Parathyroid adenoma (tissue), 2 donors: ENCODE measurements around the gene SMARCD2.

ENCODE experiments used
- H2AFZ ChIP-seq: fragments of 300-600 bp; sonication (generic); one replicate; pipeline ENCODE4 v1.7.0; 2017; ENCODE audit warnings: antibody characterized with exemption, mild to moderate bottlenecking
- H3K27ac ChIP-seq: fragments of 300-600 bp; sonication (generic); one replicate; pipeline ENCODE4 v1.7.0; 2017
- H3K27me3 ChIP-seq: fragments of 300-600 bp; sonication (generic); one replicate; pipeline ENCODE4 v1.7.0; 2017; ENCODE audit warnings: low read length; ENCODE audit not compliant: control insufficient read depth, insufficient read depth
- H3K36me3 ChIP-seq: fragments of 300-600 bp; sonication (generic); one replicate; pipeline ENCODE4 v1.7.0; 2017; ENCODE audit warnings: low read length; ENCODE audit not compliant: control insufficient read depth, insufficient read depth
- H3K4me1 ChIP-seq: fragments of 300-600 bp; sonication (generic); one replicate; pipeline ENCODE4 v1.7.0; 2017; ENCODE audit warnings: control low read depth
- H3K4me2 ChIP-seq: fragments of 300-600 bp; sonication (generic); one replicate; pipeline ENCODE4 v1.7.0; 2017; ENCODE audit warnings: low read length
- H3K4me3 ChIP-seq: fragments of 300-600 bp; sonication (generic); one replicate; pipeline ENCODE4 v1.7.0; 2017; ENCODE audit warnings: low read depth, low read length
- H3K79me2 ChIP-seq: fragments of 300-600 bp; sonication (generic); one replicate; pipeline ENCODE4 v1.7.0; 2017; ENCODE audit warnings: control low read depth
- H3K9ac ChIP-seq: fragments of 300-600 bp; sonication (generic); one replicate; pipeline ENCODE4 v1.7.0; 2017; ENCODE audit warnings: mild to moderate bottlenecking
- H3K9me3 ChIP-seq: fragments of 300-600 bp; sonication (generic); one replicate; pipeline ENCODE4 v1.7.0; 2017; ENCODE audit warnings: low read length; ENCODE audit not compliant: control insufficient read depth
- CTCF ChIP-seq: fragments of 300-600 bp; sonication (generic); IDR thresholded peaks from one replicate; pipeline ENCODE4 v1.7.0; 2017; ENCODE audit warnings: antibody characterized with exemption, mild to moderate bottlenecking
- donor health status: primary hyperparathyroidism.

SMARCD2 gene

GRCh38 chr17:63850401-63850800 lies 7.9 kb upstream of the SMARCD2 start:
- no peak for TF ChIP-seq CTCF
- Histone ChIP-seq H3K27ac (no peak overlapping the region), H3K79me2 (no peaks in the 10 kb centered on the region), H3K9ac (no peak overlapping the region), H3K27me3 (no peaks in the 10 kb centered on the region), H3K9me3 (no peaks in the 10 kb centered on the region), H2AFZ (no peak overlapping the region), H3K4me3 (no peak overlapping the region), H3K4me2 (no peak overlapping the region), H3K4me1 (peaks cover 6% of the 10 kb centered on the region), H3K36me3 (no peaks in the 10 kb centered on the region)

- H3K4me2 ChIP-seq: peak overlapping the region; percentile 90
- H3K36me3 ChIP-seq: no peaks in the 10 kb centered on the region
- no peaks in the 10 kb centered on the region for H3K27me3 ChIP-seq
- H3K4me1 ChIP-seq: peaks cover 6% of the 10 kb centered on the region
- H3K9ac ChIP-seq: no peak overlapping the region
- H3K79me2 ChIP-seq: no peaks in the 10 kb centered on the region
- peak overlapping the region; percentile 96 for H2AFZ ChIP-seq
- H3K4me3 ChIP-seq: peak overlapping the region; percentile 49
- TF ChIP-seq CTCF: peak; percentile 80
- no peaks in the 10 kb centered on the region for H3K9me3 ChIP-seq
- H3K27ac ChIP-seq: peak overlapping the region; percentile 30
Measured at GRCh38 chr17:63848834-63849689, 6.6 kb upstream of the SMARCD2 start.

- Histone ChIP-seq H3K4me3 (no peak overlapping the region), H3K9ac (no peak overlapping the region), H3K79me2 (no peaks in the 10 kb centered on the region), H3K27me3 (no peaks in the 10 kb centered on the region), H3K9me3 (no peaks in the 10 kb centered on the region), H3K4me2 (no peak overlapping the region), H3K4me1 (peaks cover 6% of the 10 kb centered on the region), H3K36me3 (no peaks in the 10 kb centered on the region), H2AFZ (no peak overlapping the region), H3K27ac (no peak overlapping the region)
- TF ChIP-seq CTCF: no peak
Measured at GRCh38 chr17:63847525-63848249, 5.2 kb upstream of the SMARCD2 start.

- no peak overlapping the region for H3K4me2 ChIP-seq
- H3K4me1 ChIP-seq: peaks cover 13% of the 10 kb centered on the region
- no peak overlapping the region for H2AFZ ChIP-seq
- no peak overlapping the region for H3K9ac ChIP-seq
- H3K27ac ChIP-seq: no peak overlapping the region
- H3K27me3 ChIP-seq: no peaks in the 10 kb centered on the region
- no peaks in the 10 kb centered on the region for H3K36me3 ChIP-seq
- no peaks in the 10 kb centered on the region for H3K9me3 ChIP-seq
- no peak for TF ChIP-seq CTCF
- no peak overlapping the region for H3K4me3 ChIP-seq
- H3K79me2 ChIP-seq: peaks cover 12% of the 10 kb centered on the region
Measured at GRCh38 chr17:63845509-63845908, 3.0 kb upstream of the SMARCD2 start.
